Measurements from ENCODE around the gene C6orf52.

- TF ChIP-seq EZH2 (IDR thresholded peaks at IDR 0.05; ENCODE audit: insufficient read depth, low read length): no peak
- no peak for TF ChIP-seq CTCF (IDR thresholded peaks at IDR 0.05; ENCODE audit: insufficient read depth, low read depth, low read length)
Observed at GRCh38 chr6:10684618-10685017, 9.8 kb downstream of the C6orf52 start.
